HG02852 (cell line): ENCODE measurements around the gene NKAIN2.

Experiments
- ATAC-seq: cut with Tn5 transposase; IDR thresholded peaks from one replicate; pipeline ENCODE4 v1.9.1; 2021; ENCODE audit warnings: mild to moderate bottlenecking, moderate library complexity; ENCODE audit not compliant: unreplicated experiment

The NKAIN2 gene

GRCh38 chr6:124470803-124471202, 667.1 kb downstream of the NKAIN2 start:
- ATAC-seq = no peak

DNA sequence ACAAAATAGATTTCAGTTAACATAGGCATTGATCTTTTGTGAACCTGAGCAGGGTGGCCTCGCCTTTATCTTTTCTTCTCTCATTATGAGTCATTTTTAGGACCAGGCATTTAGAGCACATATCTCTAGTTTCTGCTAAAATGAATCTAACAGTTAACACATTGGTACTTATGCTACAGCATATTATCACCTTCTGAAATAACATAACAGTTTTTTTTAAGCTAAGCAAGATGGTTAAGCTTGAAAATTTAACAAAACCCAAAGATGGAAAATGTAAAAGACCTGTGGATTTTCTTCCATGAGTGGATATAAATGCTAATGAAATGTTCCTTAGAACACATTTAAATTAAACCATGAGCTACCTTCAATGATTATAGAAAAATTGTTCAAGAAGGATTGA, 671.5 kb downstream of the NKAIN2 start:
- ATAC-seq = no peak

- ATAC-seq = no peak
Measured at GRCh38 chr6:124478906-124479305, 675.2 kb downstream of the NKAIN2 start.

GRCh38 chr6:124479991-124480430, 676.3 kb downstream of the NKAIN2 start:
- no peak for ATAC-seq

- no peak for ATAC-seq
Measured at GRCh38 chr6:124482071-124482491, 678.4 kb downstream of the NKAIN2 start.

DNA sequence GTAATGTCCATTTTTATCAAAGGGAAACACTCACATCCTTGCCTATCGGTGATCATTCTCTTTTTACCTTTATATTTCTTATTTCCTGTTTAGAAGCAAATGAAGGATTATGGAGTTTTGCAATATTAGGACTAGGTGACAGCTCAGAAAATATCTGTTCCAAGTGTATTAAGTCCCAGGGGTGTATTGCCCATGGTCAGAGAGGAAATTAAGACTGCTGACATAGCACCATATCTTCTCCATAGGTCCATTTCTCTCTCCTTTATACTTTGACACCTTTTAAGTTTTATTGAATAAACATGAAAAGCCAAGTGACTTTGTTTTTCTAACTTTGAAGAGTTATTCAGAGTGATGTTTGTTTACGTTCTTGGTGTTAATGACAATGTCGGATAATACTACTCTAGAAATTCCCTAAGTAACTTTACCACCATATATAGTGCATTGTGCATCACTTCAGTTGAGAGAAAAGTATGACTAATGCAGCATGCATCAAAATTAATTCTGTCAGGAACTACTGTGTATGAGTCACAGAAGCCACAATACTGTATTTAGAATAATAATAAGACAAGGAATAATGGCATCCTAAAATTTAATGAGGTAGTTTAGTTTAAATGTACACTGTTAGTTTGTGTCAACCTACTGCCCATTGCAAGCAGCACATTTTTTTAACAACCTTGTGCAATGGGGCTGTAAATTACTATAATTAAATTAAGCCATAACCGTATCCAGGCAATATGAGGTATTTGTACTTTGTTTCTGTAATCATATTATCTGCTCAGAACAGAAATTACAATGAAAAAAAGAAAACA, 684.2 kb downstream of the NKAIN2 start:
- ATAC-seq = no peak

DNA sequence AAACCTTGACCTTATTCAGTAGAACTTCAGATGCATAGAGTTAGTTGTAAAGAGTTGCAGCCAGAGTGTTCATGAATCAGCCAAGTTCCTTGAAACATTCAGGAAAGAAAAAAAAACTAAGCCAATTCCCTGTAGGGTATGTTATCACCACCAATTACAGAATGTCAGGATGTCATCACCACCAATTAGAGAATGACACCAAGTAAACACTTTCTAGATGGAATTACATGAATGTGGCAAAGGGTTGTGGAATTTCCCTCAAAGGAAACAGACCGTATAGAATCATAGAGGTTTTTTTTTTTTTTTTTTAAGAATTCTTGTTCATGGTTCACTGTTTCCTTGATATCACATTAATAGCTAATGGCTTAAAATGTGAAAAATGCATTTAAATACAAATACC, 686.5 kb downstream of the NKAIN2 start:
- no peak for ATAC-seq

GRCh38 chr6:124493259-124493658, 689.6 kb downstream of the NKAIN2 start:
- no peak for ATAC-seq

DNA sequence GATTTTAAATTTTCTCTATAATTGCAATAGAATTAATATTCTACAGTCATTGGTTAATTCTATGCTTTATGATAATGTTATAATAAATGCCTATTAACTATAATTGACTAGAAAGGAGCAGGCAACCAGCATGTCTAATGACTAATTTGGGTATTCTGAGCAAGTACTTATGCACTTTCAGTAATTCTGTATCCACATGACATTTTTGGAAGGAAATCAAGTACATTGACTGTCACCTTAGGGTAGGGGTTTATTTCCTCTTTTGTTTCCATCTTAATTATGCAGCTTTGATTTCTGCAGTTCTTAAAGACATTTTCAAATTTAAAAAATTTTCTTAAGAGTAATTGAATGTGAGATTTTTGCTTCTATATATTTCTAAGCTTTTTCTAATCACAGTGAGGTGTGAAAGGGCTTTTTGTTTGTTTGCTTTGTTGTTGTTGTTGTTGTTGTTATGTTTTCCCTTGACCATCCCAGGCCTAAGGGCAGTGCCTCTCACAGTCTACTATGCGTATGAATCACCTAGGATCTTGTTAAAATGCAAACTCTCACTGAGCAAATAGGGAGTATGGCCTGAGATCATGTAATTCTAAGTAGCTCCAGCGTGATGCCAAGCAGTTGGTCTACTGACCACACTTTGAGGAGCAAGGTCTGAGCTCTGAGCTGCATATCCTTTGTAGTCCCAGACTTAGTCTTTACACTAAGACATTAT, 691.4 kb downstream of the NKAIN2 start:
- ATAC-seq = no peak

- no peak for ATAC-seq
Measured at GRCh38 chr6:124495665-124496190, 692.1 kb downstream of the NKAIN2 start.

DNA sequence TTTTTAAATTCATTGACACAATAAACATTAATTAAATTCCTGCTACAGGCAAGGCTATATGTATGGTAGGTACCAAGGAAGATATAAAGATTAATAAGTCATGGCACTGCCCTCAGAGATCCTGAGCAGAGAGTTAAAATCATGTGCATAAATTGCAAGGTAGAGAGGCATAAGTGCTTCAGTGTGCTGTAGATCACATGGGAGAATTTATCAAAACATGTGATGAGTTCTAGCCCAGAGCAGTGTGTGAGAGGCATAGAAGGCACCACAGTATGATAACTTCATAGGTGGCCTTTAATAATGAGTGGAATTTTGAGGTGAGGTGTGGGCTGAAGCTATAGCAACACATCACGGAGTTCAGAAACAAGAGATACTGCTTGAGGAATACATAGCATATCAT, 692.7 kb downstream of the NKAIN2 start:
- ATAC-seq = no peak

DNA sequence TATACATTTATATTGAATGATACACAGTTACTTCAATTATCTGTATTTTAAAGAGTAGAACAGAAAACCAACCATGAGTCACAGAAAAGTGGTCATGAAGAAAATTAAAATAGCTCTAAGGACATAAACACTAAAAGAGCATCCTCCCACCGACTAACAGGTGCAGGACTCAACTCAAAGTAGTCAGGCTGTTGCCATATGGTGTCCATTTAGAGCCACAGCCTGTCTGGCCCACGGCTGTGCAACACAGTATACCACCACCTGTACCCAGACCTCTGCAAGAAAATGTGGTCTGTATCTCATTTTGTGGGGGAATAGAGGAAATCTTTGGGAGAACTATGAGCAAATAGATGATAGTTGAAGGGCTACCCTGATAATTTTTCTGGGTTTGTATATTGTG, 708.8 kb downstream of the NKAIN2 start:
- ATAC-seq = no peak

DNA sequence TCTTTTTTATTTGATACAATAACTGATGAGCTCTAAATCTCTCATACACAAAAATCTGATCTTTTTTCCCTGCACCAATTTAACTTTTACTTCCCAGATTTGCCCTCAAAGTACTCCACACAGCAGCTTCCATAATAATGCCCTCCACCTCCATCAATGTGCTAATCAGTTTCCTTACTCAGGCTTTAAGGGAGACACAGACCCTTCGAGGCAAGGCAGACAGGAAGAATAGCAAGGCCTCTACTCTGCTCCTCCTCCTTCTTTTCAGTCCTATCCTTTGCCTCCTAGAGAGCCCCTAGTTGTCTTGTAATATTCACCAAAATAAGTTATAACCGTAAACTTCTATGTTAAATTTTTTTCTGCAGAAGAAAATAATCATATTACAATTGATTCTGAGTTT, 713.7 kb downstream of the NKAIN2 start:
- ATAC-seq = no peak

GRCh38 chr6:124520514-124520913, 716.8 kb downstream of the NKAIN2 start:
- ATAC-seq = no peak

- no peak for ATAC-seq
Measured at GRCh38 chr6:124522335-124522734, 718.7 kb downstream of the NKAIN2 start.

- no peak for ATAC-seq
Measured at GRCh38 chr6:124524491-124525200, 721.0 kb downstream of the NKAIN2 start.

DNA sequence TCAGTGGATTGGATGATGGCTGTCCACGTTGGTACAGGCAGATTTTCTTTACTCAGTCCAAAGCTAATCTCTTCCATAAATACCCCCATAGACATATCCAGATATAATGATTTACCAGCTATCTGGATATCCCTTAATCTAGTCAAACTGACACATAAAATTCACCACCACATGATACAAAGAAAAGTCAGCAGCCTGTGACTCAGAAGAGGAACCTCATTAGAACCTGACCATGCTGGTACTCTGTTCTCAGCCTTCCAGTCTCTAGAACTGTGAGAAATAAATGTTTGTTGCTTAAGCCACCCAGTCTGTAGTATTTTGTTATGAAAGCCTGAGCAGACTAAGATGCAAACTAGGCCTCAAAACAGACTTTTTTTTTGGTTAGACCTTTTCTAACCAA, 727.3 kb downstream of the NKAIN2 start:
- ATAC-seq = no peak

- ATAC-seq = no peak
Measured at GRCh38 chr6:124535299-124535698, 731.6 kb downstream of the NKAIN2 start.

GRCh38 chr6:124535746-124536145, 732.1 kb downstream of the NKAIN2 start:
- ATAC-seq = no peak

GRCh38 chr6:124536157-124536841, 732.6 kb downstream of the NKAIN2 start:
- no peak for ATAC-seq

GRCh38 chr6:124536842-124537191, 733.2 kb downstream of the NKAIN2 start:
- no peak for ATAC-seq
